Fibroblast of the aortic adventitia (primary cell): ENCODE results near the gene RNU6-8. TPM values are rescaled to one million over a fixed set of nuclear protein-coding genes. Genes with fewer than 3 reads are reported as not detected.

Experiments used
- DNase-seq: peaks from one replicate; pipeline ENCODE4 v3.0.0-alpha.2; 2010; ENCODE audit warnings: low read depth
- H3K4me3 ChIP-seq: 2 replicates; pipeline ENCODE4 v1.5.1; 2011; ENCODE audit warnings: low read depth, mild to moderate bottlenecking, control low read depth, low read length, moderate library complexity
- total RNA-seq: library from RNA; depleted of rRNA; stranded (reverse); fragments of >200 nt; gene quantifications from 2 replicates; pipeline ENCODE4 v1.2.3, GENCODE V29; 2012; ENCODE audit warnings: low replicate concordance
- TF ChIP-seq, protein P1 (sequence below): IDR thresholded peaks from 2 replicates; pipeline ENCODE4 v1.5.1; 2011; ENCODE audit warnings: mild to moderate bottlenecking, low read length, control low read depth, inconsistent platforms; ENCODE audit not compliant: insufficient read depth

Gene RNU6-8
- total RNA-seq, 1 donor: not detected

DNA sequence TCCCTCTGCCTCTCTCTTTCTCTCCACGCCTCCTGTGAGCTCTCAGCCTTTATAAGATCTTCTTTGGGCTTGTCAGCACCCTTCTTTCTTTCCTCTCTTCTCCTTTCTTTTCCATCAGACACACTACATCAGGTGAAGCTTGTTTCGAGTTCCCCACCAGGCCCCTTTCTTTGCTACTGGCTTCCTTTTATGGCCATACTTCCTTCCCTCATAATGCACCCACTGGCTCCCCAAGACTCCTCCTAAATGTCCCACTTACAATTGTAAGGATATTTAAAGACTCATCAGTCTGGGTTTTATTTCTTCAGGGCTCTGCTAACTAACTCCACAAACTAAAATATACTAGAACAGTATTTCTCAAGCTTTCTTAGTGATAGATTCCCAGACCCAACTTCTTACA lies 3.5 kb upstream of the RNU6-8 start:
- no peak for DNase-seq
- TF ChIP-seq, protein P1, sequence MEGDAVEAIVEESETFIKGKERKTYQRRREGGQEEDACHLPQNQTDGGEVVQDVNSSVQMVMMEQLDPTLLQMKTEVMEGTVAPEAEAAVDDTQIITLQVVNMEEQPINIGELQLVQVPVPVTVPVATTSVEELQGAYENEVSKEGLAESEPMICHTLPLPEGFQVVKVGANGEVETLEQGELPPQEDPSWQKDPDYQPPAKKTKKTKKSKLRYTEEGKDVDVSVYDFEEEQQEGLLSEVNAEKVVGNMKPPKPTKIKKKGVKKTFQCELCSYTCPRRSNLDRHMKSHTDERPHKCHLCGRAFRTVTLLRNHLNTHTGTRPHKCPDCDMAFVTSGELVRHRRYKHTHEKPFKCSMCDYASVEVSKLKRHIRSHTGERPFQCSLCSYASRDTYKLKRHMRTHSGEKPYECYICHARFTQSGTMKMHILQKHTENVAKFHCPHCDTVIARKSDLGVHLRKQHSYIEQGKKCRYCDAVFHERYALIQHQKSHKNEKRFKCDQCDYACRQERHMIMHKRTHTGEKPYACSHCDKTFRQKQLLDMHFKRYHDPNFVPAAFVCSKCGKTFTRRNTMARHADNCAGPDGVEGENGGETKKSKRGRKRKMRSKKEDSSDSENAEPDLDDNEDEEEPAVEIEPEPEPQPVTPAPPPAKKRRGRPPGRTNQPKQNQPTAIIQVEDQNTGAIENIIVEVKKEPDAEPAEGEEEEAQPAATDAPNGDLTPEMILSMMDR: no peak
- no peak overlapping the region for H3K4me3 ChIP-seq

DNA sequence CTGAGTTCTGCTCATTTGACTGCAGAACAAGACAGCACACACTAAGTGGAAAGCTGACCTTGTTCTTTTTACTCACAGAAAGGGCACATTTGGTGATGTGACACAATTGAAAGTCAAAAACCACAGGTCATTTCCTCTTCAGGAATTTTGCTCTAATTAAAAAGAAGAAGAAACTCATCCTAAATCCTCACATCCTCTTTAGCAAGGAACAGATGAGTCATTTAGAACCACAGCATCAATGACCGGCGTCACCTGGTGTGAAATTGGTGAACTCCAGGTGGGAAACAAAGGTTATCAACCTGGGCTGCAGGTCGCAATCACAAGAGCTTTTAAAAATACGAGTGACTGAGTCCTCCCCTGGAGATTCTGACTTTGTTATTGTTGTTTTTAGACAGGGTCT lies 2.9 kb upstream of the RNU6-8 start:
- TF ChIP-seq, protein P1: no peak
- H3K4me3 ChIP-seq: no peak overlapping the region
- DNase-seq: no peak

DNA sequence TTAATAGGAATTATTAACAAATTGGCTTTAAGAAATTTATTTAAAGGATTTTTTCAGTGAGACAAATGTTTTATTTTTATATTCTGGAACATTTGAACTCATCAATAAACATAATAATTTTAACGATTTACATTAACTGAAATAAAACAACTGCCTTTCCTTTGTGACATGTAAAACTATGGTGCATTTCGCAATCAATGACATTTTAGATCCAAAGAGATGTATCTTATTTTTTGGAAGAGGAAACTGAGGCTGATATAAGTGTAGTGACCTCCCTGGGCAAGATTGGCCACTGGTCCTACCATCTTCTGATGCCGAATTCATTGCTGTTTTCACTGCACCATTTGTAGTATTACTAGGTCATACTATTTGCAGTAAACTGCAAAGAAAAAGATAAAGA lies 2.5 kb upstream of the RNU6-8 start:
- TF ChIP-seq, protein P1: no peak
- DNase-seq: no peak

DNA sequence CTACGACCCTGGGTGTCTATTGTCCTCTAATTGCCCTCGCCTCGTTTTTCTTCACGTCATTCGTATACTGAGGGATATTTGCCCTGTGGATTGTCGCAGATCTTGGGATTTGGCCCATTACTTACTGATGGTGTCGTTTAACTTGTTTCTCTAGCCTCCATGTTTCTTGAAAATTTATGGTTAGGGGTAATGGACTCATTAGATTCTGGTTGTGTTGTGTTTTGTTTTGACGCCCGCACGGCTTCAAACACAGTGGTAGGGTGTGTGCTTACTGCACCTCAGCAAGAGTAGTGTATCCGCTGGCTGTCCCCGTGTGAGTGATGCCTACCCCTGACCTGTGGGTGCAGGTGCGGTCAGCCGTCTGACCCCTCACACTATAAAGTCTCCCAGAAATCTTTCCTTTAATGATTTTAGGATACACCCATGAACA lies 874 bp upstream of the RNU6-8 start:
- TF ChIP-seq, protein P1: no peak
- peak overlapping the region; percentile 70 for H3K4me3 ChIP-seq
- peak; percentile 5 for DNase-seq

More for the DNA sequence above, 2.5 kb upstream of the RNU6-8 start:
- no peak overlapping the region for H3K4me3 ChIP-seq

DNA sequence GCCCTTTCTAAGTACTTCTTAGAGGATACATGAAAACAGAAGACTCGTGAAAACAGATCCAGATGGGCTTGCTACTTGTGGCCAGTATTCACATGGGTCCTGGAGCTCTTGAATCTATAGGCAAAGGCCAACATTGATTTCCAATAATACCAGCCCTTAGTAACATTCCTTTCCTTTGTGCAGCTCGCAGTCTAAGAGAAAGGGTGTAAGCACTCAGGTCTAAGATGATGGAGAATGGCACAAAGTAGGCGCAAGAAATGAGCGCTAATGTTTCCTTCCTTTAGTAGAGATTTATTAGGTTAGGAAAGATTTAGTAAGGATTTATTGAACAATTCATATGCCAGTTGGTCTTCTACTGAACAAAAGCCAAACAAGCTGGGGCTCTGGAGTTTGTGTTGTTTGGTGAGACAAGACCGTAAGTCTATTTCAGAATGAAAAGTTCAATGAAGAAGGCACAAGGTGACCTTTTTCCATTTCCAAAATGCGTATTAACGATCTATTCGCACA lies 525 bp downstream of the RNU6-8 start:
- TF ChIP-seq, protein P1: no peak
- no peak for DNase-seq
- H3K4me3 ChIP-seq: peak overlapping the region; percentile 25

DNA sequence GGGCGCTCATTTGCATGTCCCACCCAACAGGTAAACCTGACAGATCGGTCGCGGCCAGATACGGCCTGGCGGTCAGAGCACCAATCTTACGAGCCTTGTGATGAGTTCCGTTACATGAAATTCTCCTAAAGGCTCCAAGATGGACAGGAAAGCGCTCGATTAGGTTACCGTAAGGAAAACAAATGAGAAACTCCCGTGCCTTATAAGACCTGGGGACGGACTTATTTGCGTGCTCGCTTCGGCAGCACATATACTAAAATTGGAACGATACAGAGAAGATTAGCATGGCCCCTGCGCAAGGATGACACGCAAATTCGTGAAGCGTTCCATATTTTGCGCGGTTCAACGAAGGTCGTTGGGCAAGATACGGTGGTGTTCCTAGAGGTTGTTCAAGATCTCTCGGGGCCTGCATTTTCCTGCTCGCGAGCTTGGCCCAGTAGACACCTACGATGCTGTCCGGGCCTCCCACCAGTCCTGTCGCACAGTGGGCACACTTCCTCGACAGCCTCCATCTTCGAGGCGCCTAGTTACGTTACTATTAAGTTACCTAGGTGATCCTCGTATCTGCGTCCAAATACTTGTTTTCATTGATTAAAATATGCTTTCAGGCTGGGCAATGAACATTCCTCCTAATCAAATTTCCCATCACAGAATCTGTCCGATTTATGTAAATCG lies 1.1 kb downstream of the RNU6-8 start, which contains the start of gene RNU6-7:
Gene RNU6-7 (plus strand): TSS at position 230 of the 675 bp plus-strand sequence.
- peak; percentile 28 for DNase-seq
- TF ChIP-seq, protein P1: no peak
- H3K4me3 ChIP-seq: peak within 1 kb of the TSS; percentile 66
